ENCODE results near the gene CEACAM20. TPM values are rescaled to one million over a fixed set of nuclear protein-coding genes. Genes with fewer than 3 reads are reported as not detected.

CEACAM20 gene
- total and polyA plus RNA-seq, 8 donors = 0.55 TPM; not detected in 7

DNA sequence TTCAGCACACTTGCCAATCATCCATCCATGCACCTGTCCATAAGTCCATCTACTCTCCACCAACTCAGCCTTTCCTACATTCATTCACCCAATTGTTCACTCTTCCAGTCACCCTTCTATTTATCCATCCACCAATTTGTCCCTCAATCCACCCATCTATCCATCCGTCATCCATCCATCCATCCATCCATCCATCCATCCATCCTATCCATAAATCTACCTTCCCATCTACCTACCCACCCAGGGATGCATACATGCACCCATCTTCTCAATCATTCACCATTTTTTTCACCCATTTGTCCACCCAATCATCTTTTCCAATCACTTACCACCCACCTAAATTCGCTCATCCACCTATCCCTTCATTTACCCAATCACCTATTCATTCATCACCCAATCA, 14.6 kb upstream of the CEACAM20 start:
- intact Hi-C loops (cut with DNase I; ENCODE audit: low total_unique reads) = no loop called here
- peaks cover 0 to 5% (median 2%) of the 10 kb centered on the region in 4 donors for H3K9me3 ChIP-seq
- no peak overlapping the region for H3K27ac ChIP-seq
- no peaks in the 10 kb centered on the region for H3K4me1 ChIP-seq
- 60 to 72% (median 66%) methylated on average over 2 of the region's 2 CpGs for WGBS, 5 donors
- H3K4me3 ChIP-seq = no peak overlapping the region
- TF ChIP-seq, protein P1, sequence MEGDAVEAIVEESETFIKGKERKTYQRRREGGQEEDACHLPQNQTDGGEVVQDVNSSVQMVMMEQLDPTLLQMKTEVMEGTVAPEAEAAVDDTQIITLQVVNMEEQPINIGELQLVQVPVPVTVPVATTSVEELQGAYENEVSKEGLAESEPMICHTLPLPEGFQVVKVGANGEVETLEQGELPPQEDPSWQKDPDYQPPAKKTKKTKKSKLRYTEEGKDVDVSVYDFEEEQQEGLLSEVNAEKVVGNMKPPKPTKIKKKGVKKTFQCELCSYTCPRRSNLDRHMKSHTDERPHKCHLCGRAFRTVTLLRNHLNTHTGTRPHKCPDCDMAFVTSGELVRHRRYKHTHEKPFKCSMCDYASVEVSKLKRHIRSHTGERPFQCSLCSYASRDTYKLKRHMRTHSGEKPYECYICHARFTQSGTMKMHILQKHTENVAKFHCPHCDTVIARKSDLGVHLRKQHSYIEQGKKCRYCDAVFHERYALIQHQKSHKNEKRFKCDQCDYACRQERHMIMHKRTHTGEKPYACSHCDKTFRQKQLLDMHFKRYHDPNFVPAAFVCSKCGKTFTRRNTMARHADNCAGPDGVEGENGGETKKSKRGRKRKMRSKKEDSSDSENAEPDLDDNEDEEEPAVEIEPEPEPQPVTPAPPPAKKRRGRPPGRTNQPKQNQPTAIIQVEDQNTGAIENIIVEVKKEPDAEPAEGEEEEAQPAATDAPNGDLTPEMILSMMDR (IDR thresholded peaks at IDR 0.05) = no peak
- no peak for TF ChIP-seq EP300 (IDR thresholded peaks at IDR 0.05)
- no peak for TF ChIP-seq POLR2A (IDR thresholded peaks at IDR 0.05)
- no peak for TF ChIP-seq POLR2AphosphoS5 (IDR thresholded peaks at IDR 0.05)
- H3K27me3 ChIP-seq = peaks cover 0 to 15% (median 0%) of the 10 kb centered on the region in 3 donors
- H3K36me3 ChIP-seq = no peaks in the 10 kb centered on the region
- DNase-seq = no peak

DNA sequence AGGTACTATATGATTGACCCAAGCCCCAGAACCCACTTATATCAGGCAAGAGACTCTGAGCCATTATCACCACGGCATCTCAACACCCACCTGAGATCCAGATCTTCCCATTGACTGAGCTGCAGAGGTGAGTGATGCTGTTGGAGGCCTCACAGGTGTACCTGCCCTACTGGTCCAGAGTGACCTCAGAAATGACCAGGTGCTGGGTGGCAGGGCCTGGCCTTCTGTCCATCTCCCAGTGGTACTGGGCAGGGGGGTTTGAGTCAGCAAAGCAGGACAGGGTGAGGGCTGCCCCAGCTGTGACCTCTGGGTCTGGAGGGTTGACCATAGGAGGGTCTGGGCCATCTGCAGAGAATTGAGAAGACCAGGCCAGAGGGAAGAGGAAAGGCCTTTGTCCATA, 13.2 kb upstream of the CEACAM20 start:
- no peak overlapping the region for H3K27ac ChIP-seq
- H3K36me3 ChIP-seq = no peaks in the 10 kb centered on the region
- 0% methylated on average over 1 of the region's 1 CpG for WGBS, 5 donors
- no peak for DNase-seq
- no peaks in the 10 kb centered on the region for H3K4me1 ChIP-seq
- peaks cover 0 to 10% (median 0%) of the 10 kb centered on the region in 3 donors for H3K27me3 ChIP-seq
- H3K9me3 ChIP-seq = peaks cover 0 to 9% (median 6%) of the 10 kb centered on the region in 4 donors
- intact Hi-C loops (cut with DNase I; ENCODE audit: low total_unique reads) = no loop called here
- H3K4me3 ChIP-seq = no peak overlapping the region
- TF ChIP-seq EP300 (IDR thresholded peaks at IDR 0.05) (no peak), POLR2AphosphoS5 (IDR thresholded peaks at IDR 0.05) (no peak), POLR2A (IDR thresholded peaks at IDR 0.05) (no peak)
- TF ChIP-seq, protein P1 (IDR thresholded peaks at IDR 0.05) = no peak

DNA sequence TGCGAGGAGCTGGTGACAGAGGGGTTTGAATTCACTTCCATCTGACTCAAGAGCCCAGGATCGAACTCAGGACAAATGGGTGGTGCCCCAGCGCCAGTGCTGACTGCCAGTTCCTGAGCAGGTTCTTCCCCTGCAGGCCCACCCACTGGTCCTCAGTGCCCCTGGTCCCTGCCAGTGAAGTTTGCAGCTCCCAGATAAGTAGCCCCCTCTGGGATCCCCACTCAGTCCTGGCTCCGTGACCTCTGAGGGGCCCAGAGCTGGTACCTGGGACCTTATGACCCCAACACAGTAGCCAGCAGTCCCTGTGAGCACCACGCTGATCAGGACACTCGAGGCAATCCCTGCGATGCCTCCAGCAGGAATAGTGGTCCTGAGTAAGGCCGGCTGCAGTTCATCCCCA, 11.3 kb upstream of the CEACAM20 start:
- Histone ChIP-seq H3K36me3 (no peaks in the 10 kb centered on the region), H3K4me3 (no peak overlapping the region), H3K9me3 (peaks cover 0 to 13% (median 7%) of the 10 kb centered on the region in 4 donors), H3K27ac (no peak overlapping the region), H3K27me3 (peaks cover 0 to 10% (median 0%) of the 10 kb centered on the region in 3 donors), H3K4me1 (no peaks in the 10 kb centered on the region)
- DNase-seq = no peak
- intact Hi-C loops (cut with DNase I; ENCODE audit: low total_unique reads) = no loop called here
- TF ChIP-seq, protein P1 (IDR thresholded peaks at IDR 0.05) = no peak
- TF ChIP-seq POLR2A (IDR thresholded peaks at IDR 0.05) = no peak
- no peak for TF ChIP-seq EP300 (IDR thresholded peaks at IDR 0.05)
- no peak for TF ChIP-seq POLR2AphosphoS5 (IDR thresholded peaks at IDR 0.05)
- WGBS, 5 donors = 65 to 78% (median 72%) methylated on average over 8 of the region's 8 CpGs

DNA sequence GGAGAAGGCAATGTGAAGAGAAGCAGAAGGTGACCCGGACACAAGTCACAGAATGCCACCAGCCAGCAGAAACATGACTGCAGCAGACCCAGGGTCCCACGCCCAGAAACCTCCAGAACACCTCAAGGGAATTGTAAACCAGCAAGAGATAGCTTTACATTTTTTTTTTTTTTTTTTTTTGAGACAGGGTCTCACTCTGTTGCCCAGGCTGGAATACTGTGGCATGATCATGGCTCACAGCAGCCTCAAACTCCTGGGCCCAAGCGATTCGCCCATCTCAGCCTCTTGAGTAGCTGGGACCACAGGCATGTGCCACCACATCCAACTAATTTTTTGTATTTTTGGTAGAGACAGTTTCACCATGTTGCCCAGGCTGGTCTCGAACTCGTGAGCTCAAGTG, 10.5 kb upstream of the CEACAM20 start:
- intact Hi-C loops (cut with DNase I; ENCODE audit: low total_unique reads) = no loop called here
- no peaks in the 10 kb centered on the region for H3K4me1 ChIP-seq
- TF ChIP-seq, protein P1 (IDR thresholded peaks at IDR 0.05) = no peak
- TF ChIP-seq POLR2AphosphoS5 (IDR thresholded peaks at IDR 0.05) = no peak
- TF ChIP-seq POLR2A (IDR thresholded peaks at IDR 0.05) = no peak
- TF ChIP-seq EP300 (IDR thresholded peaks at IDR 0.05) = no peak
- H3K27me3 ChIP-seq = peaks cover 0 to 10% (median 0%) of the 10 kb centered on the region in 3 donors
- no peak overlapping the region for H3K4me3 ChIP-seq
- WGBS, 5 donors = 74 to 84% (median 77%) methylated on average over 6 of the region's 6 CpGs
- H3K9me3 ChIP-seq = peaks cover 0 to 20% (median 8%) of the 10 kb centered on the region in 4 donors
- no peaks in the 10 kb centered on the region for H3K36me3 ChIP-seq
- H3K27ac ChIP-seq = no peak overlapping the region
- no peak for DNase-seq

All from stomach (tissue), 9 donors.